NCI-H2227 (cell line): ENCODE data around the gene NEDD4L.
"Not testable (repeated sequence)": the region's sequence is repeated elsewhere in the genome, so short reads cannot be mapped to it uniquely, and the experiment has no call there.

ENCODE experiments used
- DNase-seq: peaks from one replicate; lab custom pipeline; 2025; ENCODE audit not compliant: unreplicated experiment; lab: John Stamatoyannopoulos, UW

The NEDD4L gene

GRCh38 chr18:58026857-58027256 is 17.2 kb upstream of the NEDD4L start:
- no peak for DNase-seq

- no peak for DNase-seq
These were observed 16.7 kb upstream of the NEDD4L start for GRCh38 chr18:58027341-58027740.

- no peak for DNase-seq
These were observed 15.8 kb upstream of the NEDD4L start for GRCh38 chr18:58028109-58028784.

- no peak for DNase-seq
These were observed 11.8 kb upstream of the NEDD4L start for GRCh38 chr18:58032233-58032632.

- DNase-seq: no peak
These were observed 10.8 kb upstream of the NEDD4L start for GRCh38 chr18:58033216-58033615.

- DNase-seq: no peak
These were observed 9.7 kb upstream of the NEDD4L start for GRCh38 chr18:58034370-58034769.

- DNase-seq: no peak
These were observed 6.9 kb upstream of the NEDD4L start for GRCh38 chr18:58037163-58037562.

GRCh38 chr18:58038063-58038462 is 6.0 kb upstream of the NEDD4L start:
- DNase-seq: no peak

- DNase-seq: no peak
These were observed 2.4 kb upstream of the NEDD4L start for GRCh38 chr18:58041633-58042032.

GRCh38 chr18:58042826-58043490 is 1.1 kb upstream of the NEDD4L start:
- DNase-seq: no peak

- peak; percentile 65 for DNase-seq
These were observed 580 bp downstream of the NEDD4L start for GRCh38 chr18:58044370-58045241.

GRCh38 chr18:58045242-58046092 is 1.4 kb downstream of the NEDD4L start:
- DNase-seq: peak; percentile 70

- no peak for DNase-seq
These were observed 2.2 kb downstream of the NEDD4L start for GRCh38 chr18:58046093-58046793.

- DNase-seq: peak; percentile 12
These were observed 2.9 kb downstream of the NEDD4L start for GRCh38 chr18:58046794-58047555.

- no peak for DNase-seq
These were observed 3.5 kb downstream of the NEDD4L start for GRCh38 chr18:58047556-58047882.

GRCh38 chr18:58048081-58048642 is 4.1 kb downstream of the NEDD4L start:
- no peak for DNase-seq

GRCh38 chr18:58049000-58049688 is 5.1 kb downstream of the NEDD4L start:
- DNase-seq: no peak

GRCh38 chr18:58050963-58051362 is 6.9 kb downstream of the NEDD4L start:
- DNase-seq: not testable (repeated sequence)
